Astrocyte (in vitro differentiated cells and primary cell): Measurements from ENCODE around the gene STK38.

Experiments used
- EZH2 ChIP-seq: IDR thresholded peaks from 2 replicates; pipeline ENCODE4 v1.6.1; 2012; ENCODE audit warnings: mild to moderate bottlenecking, low read length, inconsistent platforms; ENCODE audit not compliant: insufficient read depth
- TF ChIP-seq, protein P1 (sequence below): IDR thresholded peaks from 2 replicates; pipeline ENCODE4 v1.5.1; 2011; ENCODE audit warnings: low read depth, mild to moderate bottlenecking, inconsistent platforms, low read length, moderate library complexity; ENCODE audit not compliant: insufficient read depth

DNA sequence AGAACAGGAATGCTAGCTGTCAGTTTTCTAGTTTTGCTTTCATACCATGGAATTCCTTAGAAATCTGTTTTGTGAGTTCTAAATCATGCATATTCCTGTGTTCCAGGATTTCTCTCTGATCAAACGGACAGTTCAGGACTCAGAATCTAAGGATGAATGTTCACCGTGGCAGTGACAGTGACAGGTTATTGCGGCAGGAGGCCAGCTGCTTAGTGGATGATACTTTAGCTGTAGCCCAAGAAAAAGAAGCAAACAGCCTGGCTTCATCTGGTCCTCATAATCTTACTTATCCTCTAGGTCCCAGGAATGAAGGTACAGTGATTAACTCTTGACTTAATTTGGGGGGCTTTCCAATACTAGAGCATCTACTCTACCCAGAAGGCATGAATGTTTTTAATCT, 77.3 kb downstream of the STK38 start:
- TF ChIP-seq, protein P1, sequence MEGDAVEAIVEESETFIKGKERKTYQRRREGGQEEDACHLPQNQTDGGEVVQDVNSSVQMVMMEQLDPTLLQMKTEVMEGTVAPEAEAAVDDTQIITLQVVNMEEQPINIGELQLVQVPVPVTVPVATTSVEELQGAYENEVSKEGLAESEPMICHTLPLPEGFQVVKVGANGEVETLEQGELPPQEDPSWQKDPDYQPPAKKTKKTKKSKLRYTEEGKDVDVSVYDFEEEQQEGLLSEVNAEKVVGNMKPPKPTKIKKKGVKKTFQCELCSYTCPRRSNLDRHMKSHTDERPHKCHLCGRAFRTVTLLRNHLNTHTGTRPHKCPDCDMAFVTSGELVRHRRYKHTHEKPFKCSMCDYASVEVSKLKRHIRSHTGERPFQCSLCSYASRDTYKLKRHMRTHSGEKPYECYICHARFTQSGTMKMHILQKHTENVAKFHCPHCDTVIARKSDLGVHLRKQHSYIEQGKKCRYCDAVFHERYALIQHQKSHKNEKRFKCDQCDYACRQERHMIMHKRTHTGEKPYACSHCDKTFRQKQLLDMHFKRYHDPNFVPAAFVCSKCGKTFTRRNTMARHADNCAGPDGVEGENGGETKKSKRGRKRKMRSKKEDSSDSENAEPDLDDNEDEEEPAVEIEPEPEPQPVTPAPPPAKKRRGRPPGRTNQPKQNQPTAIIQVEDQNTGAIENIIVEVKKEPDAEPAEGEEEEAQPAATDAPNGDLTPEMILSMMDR = no peak
- TF ChIP-seq EZH2 = no peak
